ENCODE measurements around the gene PROC. TPM values are rescaled to one million over a fixed set of nuclear protein-coding genes. Genes with fewer than 3 reads are reported as not detected.

The PROC gene
- total RNA-seq, 4 donors from 2014 or later = not detected

- no peak for DNase-seq (ENCODE audit: low spot score in 2 of 2)
- 80 to 81% methylated on average over 12 to 13 of the region's 13 CpGs for WGBS, 2 donors
- Histone ChIP-seq H3K4me3 (no peak overlapping the region), H3K36me3 (no peaks in the 10 kb centered on the region), H3K27me3 (peaks cover 0 to 25% of the 10 kb centered on the region in 2 donors), H3K9me3 (peaks cover 0 to 3% (median 0%) of the 10 kb centered on the region in 4 donors), H3K4me1 (peaks cover 3 to 37% (median 27%) of the 10 kb centered on the region in 4 donors), H3K27ac (no peak overlapping the region)
- no peak for TF ChIP-seq CTCF (IDR thresholded peaks at IDR 0.05)
- TF ChIP-seq EP300 (IDR thresholded peaks at IDR 0.05) = no peak
Observed at GRCh38 chr2:127414638-127415592, 3.3 kb upstream of the PROC start.

- Histone ChIP-seq H3K27me3 (peaks cover 0 to 25% of the 10 kb centered on the region in 2 donors), H3K36me3 (no peaks in the 10 kb centered on the region), H3K4me3 (peak overlapping the region in 3 of 4 donors; percentile 37 to 48 (median 47)), H3K4me1 (peaks cover 3 to 28% (median 19%) of the 10 kb centered on the region in 4 donors), H3K27ac (no peak overlapping the region), H3K9me3 (peaks cover 0 to 3% (median 0%) of the 10 kb centered on the region in 4 donors)
- 28 to 33% methylated on average over 31 to 51 of the region's 55 CpGs for WGBS, 2 donors
- TF ChIP-seq POLR2A (IDR thresholded peaks at IDR 0.05) (no peak), CTCF (IDR thresholded peaks at IDR 0.05) (peak; percentile 21 to 65 (median 51))
- DNase-seq (ENCODE audit: low spot score in 2 of 2) = no peak
Observed at GRCh38 chr2:127415593-127416505, 2.4 kb upstream of the PROC start.

- Histone ChIP-seq H3K9me3 (peaks cover 0 to 3% (median 0%) of the 10 kb centered on the region in 4 donors), H3K4me3 (peak overlapping the region in 3 of 4 donors; percentile 37 to 48 (median 47)), H3K27me3 (peaks cover 0 to 32% of the 10 kb centered on the region in 2 donors), H3K4me1 (peaks cover 3 to 21% (median 14%) of the 10 kb centered on the region in 4 donors), H3K27ac (no peak overlapping the region), H3K36me3 (no peaks in the 10 kb centered on the region)
- WGBS, 2 donors = 29 to 30% methylated on average over 4 of the region's 4 CpGs
- TF ChIP-seq EP300 (IDR thresholded peaks at IDR 0.05) (no peak), CTCF (IDR thresholded peaks at IDR 0.05) (no peak), POLR2A (IDR thresholded peaks at IDR 0.05) (no peak)
- DNase-seq (ENCODE audit: low spot score in 2 of 2) = no peak
Observed at GRCh38 chr2:127416506-127417001, 1.7 kb upstream of the PROC start.

- H3K27ac ChIP-seq = no peak overlapping the region
- WGBS, 2 donors = 75 to 84% methylated on average over 8 of the region's 8 CpGs
- H3K4me3 ChIP-seq = no peak overlapping the region
- H3K4me1 ChIP-seq = peaks cover 0 to 18% (median 10%) of the 10 kb centered on the region in 4 donors
- no peaks in the 10 kb centered on the region for H3K36me3 ChIP-seq
- no peak for DNase-seq (ENCODE audit: low spot score in 2 of 2)
- TF ChIP-seq CTCF (IDR thresholded peaks at IDR 0.05) = no peak
- TF ChIP-seq EP300 (IDR thresholded peaks at IDR 0.05) = no peak
- TF ChIP-seq POLR2A (IDR thresholded peaks at IDR 0.05) = no peak
- peaks cover 0 to 41% of the 10 kb centered on the region in 2 donors for H3K27me3 ChIP-seq
- H3K9me3 ChIP-seq = peaks cover 0 to 3% (median 0%) of the 10 kb centered on the region in 4 donors
Observed at GRCh38 chr2:127417406-127417805, 821 bp upstream of the PROC start.

Data from tibial nerve (tissue), 4 donors.